Immature natural killer cell (primary cell): ENCODE results near the gene EXOC6. TPM values are rescaled to one million over a fixed set of nuclear protein-coding genes. Genes with fewer than 3 reads are reported as not detected.
"Not testable (repeated sequence)": the region's sequence is repeated elsewhere in the genome, so short reads cannot be mapped to it uniquely, and the experiment has no call there.

Experiments
- DNase-seq, 3 donors: peaks; one replicate each; pipeline ENCODE4 v3.0.0; 2022; ENCODE audit warnings: mixed read lengths in 1 of 3
- H3K27ac Mint-ChIP-seq, 6 donors: one replicate each; pipeline ENCODE4 v1.8.0; 2020; ENCODE audit warnings: mixed read lengths in 6 of 6, mild to moderate bottlenecking in 5 of 6, inconsistent platforms in 4 of 6, moderate library complexity in 3 of 6
- H3K27me3 Mint-ChIP-seq, 3 donors: one replicate each; pipeline ENCODE4 v1.8.0; 2020 to 2021; ENCODE audit warnings: low read depth in 3 of 3, mild to moderate bottlenecking in 3 of 3, mixed read lengths in 3 of 3, moderate library complexity in 3 of 3, inconsistent platforms in 1 of 3
- H3K36me3 Mint-ChIP-seq, 3 donors: one replicate each; pipeline ENCODE4 v1.8.0; 2020; ENCODE audit warnings: mixed read lengths in 3 of 3, inconsistent platforms in 2 of 3, mild to moderate bottlenecking in 2 of 3
- H3K4me1 Mint-ChIP-seq, 2 donors: one replicate each; pipeline ENCODE4 v1.8.0; 2020; ENCODE audit warnings: inconsistent platforms in 2 of 2, mild to moderate bottlenecking in 2 of 2, mixed read lengths in 2 of 2, moderate library complexity in 1 of 2
- H3K4me3 Mint-ChIP-seq, 5 donors: one replicate each; pipeline ENCODE4 v1.8.0; 2020; ENCODE audit warnings: mild to moderate bottlenecking in 5 of 5, mixed read lengths in 5 of 5, inconsistent platforms in 3 of 5, moderate library complexity in 3 of 5
- H3K9me3 Mint-ChIP-seq, 6 donors: one replicate each; pipeline ENCODE4 v1.8.0; 2020; ENCODE audit warnings: mild to moderate bottlenecking in 6 of 6, mixed read lengths in 6 of 6, inconsistent platforms in 4 of 6, moderate library complexity in 3 of 6
- polyA plus RNA-seq, 3 donors: library from polyadenylated mRNA; unstranded; fragments of 300-500 nt; fragmentation: Illumina TruSeq; gene quantifications; one replicate each; pipeline ENCODE4 v1.2.3, GENCODE V29; 2021

The EXOC6 gene
- polyA plus RNA-seq, 3 donors from 2014 or later = 6.4 to 13.1 (median 8.7) TPM

- Mint-ChIP-seq H3K27me3 (peaks cover 2 to 4% (median 3%) of the 10 kb centered on the region in 3 donors), H3K4me1 (no peaks in the 10 kb centered on the region), H3K4me3 (no peak overlapping the region), H3K36me3 (no peaks in the 10 kb centered on the region), H3K27ac (no peak overlapping the region), H3K9me3 (peaks cover 0 to 2% (median 0%) of the 10 kb centered on the region in 6 donors)
- DNase-seq = no peak
Measured at GRCh38 chr10:93087846-93088245, 239.5 kb downstream of the EXOC6 start.

GRCh38 chr10:93088466-93088865 lies 240.1 kb downstream of the EXOC6 start:
- peaks cover 0 to 2% (median 0%) of the 10 kb centered on the region in 6 donors for H3K9me3 Mint-ChIP-seq
- no peak overlapping the region for H3K27ac Mint-ChIP-seq
- no peaks in the 10 kb centered on the region for H3K36me3 Mint-ChIP-seq
- no peak overlapping the region for H3K4me3 Mint-ChIP-seq
- DNase-seq = no peak
- peaks cover 2 to 4% (median 3%) of the 10 kb centered on the region in 3 donors for H3K27me3 Mint-ChIP-seq
- no peaks in the 10 kb centered on the region for H3K4me1 Mint-ChIP-seq

- peaks cover 0 to 2% (median 0%) of the 10 kb centered on the region in 6 donors for H3K9me3 Mint-ChIP-seq
- no peaks in the 10 kb centered on the region for H3K36me3 Mint-ChIP-seq
- no peak for DNase-seq
- no peak overlapping the region for H3K4me3 Mint-ChIP-seq
- H3K27ac Mint-ChIP-seq = no peak overlapping the region
- H3K27me3 Mint-ChIP-seq = peaks cover 2 to 4% (median 4%) of the 10 kb centered on the region in 3 donors
- H3K4me1 Mint-ChIP-seq = no peaks in the 10 kb centered on the region
Measured at GRCh38 chr10:93090619-93091018, 242.3 kb downstream of the EXOC6 start.

GRCh38 chr10:93091960-93092359 lies 243.6 kb downstream of the EXOC6 start:
- Mint-ChIP-seq H3K36me3 (no peaks in the 10 kb centered on the region), H3K27ac (no peak overlapping the region), H3K4me1 (no peaks in the 10 kb centered on the region), H3K27me3 (peaks cover 2 to 4% (median 4%) of the 10 kb centered on the region in 3 donors), H3K9me3 (peaks cover 0 to 2% (median 0%) of the 10 kb centered on the region in 6 donors), H3K4me3 (no peak overlapping the region)
- no peak for DNase-seq

GRCh38 chr10:93095225-93095624 lies 246.9 kb downstream of the EXOC6 start:
- Mint-ChIP-seq H3K4me3 (no peak overlapping the region), H3K27ac (no peak overlapping the region), H3K27me3 (peaks cover 0 to 3% (median 2%) of the 10 kb centered on the region in 3 donors), H3K4me1 (no peaks in the 10 kb centered on the region), H3K9me3 (peaks cover 0 to 2% (median 0%) of the 10 kb centered on the region in 6 donors), H3K36me3 (no peaks in the 10 kb centered on the region)
- no peak for DNase-seq

GRCh38 chr10:93096901-93097300 lies 248.6 kb downstream of the EXOC6 start:
- Mint-ChIP-seq H3K4me1 (no peaks in the 10 kb centered on the region), H3K27ac (no peak overlapping the region), H3K9me3 (peaks cover 0 to 2% (median 0%) of the 10 kb centered on the region in 6 donors), H3K27me3 (peaks cover 0 to 3% (median 2%) of the 10 kb centered on the region in 3 donors), H3K36me3 (no peaks in the 10 kb centered on the region), H3K4me3 (no peak overlapping the region)
- no peak for DNase-seq

GRCh38 chr10:93097386-93097785 lies 249.1 kb downstream of the EXOC6 start:
- DNase-seq = no peak
- no peak overlapping the region for H3K27ac Mint-ChIP-seq
- no peaks in the 10 kb centered on the region for H3K36me3 Mint-ChIP-seq
- H3K27me3 Mint-ChIP-seq = peaks cover 0 to 3% (median 2%) of the 10 kb centered on the region in 3 donors
- peaks cover 0 to 2% (median 0%) of the 10 kb centered on the region in 6 donors for H3K9me3 Mint-ChIP-seq
- no peaks in the 10 kb centered on the region for H3K4me1 Mint-ChIP-seq
- no peak overlapping the region for H3K4me3 Mint-ChIP-seq

GRCh38 chr10:93098816-93099215 lies 250.5 kb downstream of the EXOC6 start:
- Mint-ChIP-seq H3K36me3 (peaks cover 0 to 3% (median 0%) of the 10 kb centered on the region in 3 donors), H3K4me3 (no peak overlapping the region), H3K4me1 (no peaks in the 10 kb centered on the region), H3K27ac (no peak overlapping the region), H3K27me3 (peaks cover 0 to 4% (median 1%) of the 10 kb centered on the region in 3 donors), H3K9me3 (peaks cover 0 to 2% (median under 1%) of the 10 kb centered on the region in 6 donors)
- no peak for DNase-seq

- Mint-ChIP-seq H3K4me3 (no peak overlapping the region), H3K9me3 (peaks cover 0 to 6% (median 1%) of the 10 kb centered on the region in 6 donors), H3K27me3 (peaks cover 0 to 4% (median 0%) of the 10 kb centered on the region in 3 donors), H3K36me3 (peaks cover 0 to 4% (median 0%) of the 10 kb centered on the region in 3 donors), H3K4me1 (no peaks in the 10 kb centered on the region), H3K27ac (no peak overlapping the region)
- DNase-seq = no peak
Measured at GRCh38 chr10:93099670-93100069, 251.3 kb downstream of the EXOC6 start.

GRCh38 chr10:93101148-93101547 lies 252.8 kb downstream of the EXOC6 start:
- not testable (repeated sequence) for H3K27ac Mint-ChIP-seq, H3K27me3 Mint-ChIP-seq, H3K4me1 Mint-ChIP-seq, DNase-seq, H3K9me3 Mint-ChIP-seq, H3K36me3 Mint-ChIP-seq, H3K4me3 Mint-ChIP-seq

GRCh38 chr10:93103953-93104352 lies 255.6 kb downstream of the EXOC6 start:
- Mint-ChIP-seq H3K36me3 (peaks cover 0 to 4% (median 0%) of the 10 kb centered on the region in 3 donors), H3K4me3 (no peak overlapping the region), H3K27me3 (peaks cover 0 to 4% (median 0%) of the 10 kb centered on the region in 3 donors), H3K27ac (no peak overlapping the region), H3K4me1 (no peaks in the 10 kb centered on the region), H3K9me3 (peaks cover 0 to 6% (median 2%) of the 10 kb centered on the region in 6 donors)
- DNase-seq = no peak

- Mint-ChIP-seq H3K4me1 (no peaks in the 10 kb centered on the region), H3K9me3 (peaks cover 0 to 6% (median 2%) of the 10 kb centered on the region in 6 donors), H3K27ac (no peak overlapping the region), H3K4me3 (no peak overlapping the region), H3K36me3 (peaks cover 0 to 4% (median 0%) of the 10 kb centered on the region in 3 donors), H3K27me3 (peaks cover 0 to 6% (median 0%) of the 10 kb centered on the region in 3 donors)
- no peak for DNase-seq
Measured at GRCh38 chr10:93106631-93107072, 258.3 kb downstream of the EXOC6 start.
